Glomerular visceral epithelial cell (primary cell): Measurements from ENCODE around the gene GJD3.
A peak's percentile ranks its signal among the peaks of the same experiment; 100 is the strongest.
"Not testable (repeated sequence)": the region's sequence is repeated elsewhere in the genome, so short reads cannot be mapped to it uniquely, and the experiment has no call there.

Source experiments
- DNase-seq: peaks from one replicate; pipeline ENCODE4 v3.0.0-alpha.2; 2016; ENCODE audit errors: extremely low spot score

Gene GJD3, protein sequence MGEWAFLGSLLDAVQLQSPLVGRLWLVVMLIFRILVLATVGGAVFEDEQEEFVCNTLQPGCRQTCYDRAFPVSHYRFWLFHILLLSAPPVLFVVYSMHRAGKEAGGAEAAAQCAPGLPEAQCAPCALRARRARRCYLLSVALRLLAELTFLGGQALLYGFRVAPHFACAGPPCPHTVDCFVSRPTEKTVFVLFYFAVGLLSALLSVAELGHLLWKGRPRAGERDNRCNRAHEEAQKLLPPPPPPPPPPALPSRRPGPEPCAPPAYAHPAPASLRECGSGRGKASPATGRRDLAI

DNA sequence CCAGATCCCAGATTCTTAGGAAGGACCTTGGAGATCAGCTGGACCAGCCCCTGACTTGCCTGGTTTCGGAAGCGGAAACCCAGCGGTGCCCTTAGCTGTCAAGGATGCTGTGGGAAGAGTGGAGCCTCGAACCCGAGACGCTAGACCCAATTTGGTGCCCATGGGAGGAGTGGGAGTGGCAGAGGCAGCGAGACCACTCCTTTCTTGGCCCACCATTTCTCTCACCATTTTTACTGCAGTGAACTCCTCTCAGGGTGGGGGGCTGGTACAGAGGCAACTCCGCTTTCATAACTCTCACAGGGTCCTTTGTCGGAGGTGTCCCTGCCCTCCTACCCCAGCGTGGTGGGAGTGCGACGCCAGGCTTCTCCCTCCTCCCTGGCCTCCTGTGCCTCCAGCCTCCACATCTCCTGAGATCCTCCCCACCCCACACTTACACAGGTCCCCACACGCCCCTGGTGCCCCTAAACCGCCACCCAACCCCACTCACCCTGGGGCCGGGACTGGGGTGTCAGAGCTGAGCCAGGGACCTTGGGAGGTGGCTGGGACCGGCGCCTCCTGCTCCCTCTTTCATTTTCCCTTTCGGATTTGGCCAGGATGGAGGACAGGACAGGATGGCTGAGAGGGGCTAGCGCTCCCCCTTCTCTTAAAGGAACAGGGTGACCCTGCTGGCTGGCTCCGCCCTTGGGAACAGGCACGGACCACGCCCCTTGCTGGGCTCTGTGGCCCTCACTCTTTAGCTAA lies at the start of gene GJD3:
TSS of gene GJD3 (minus strand) at position 617 of the 741 bp plus-strand sequence. CDS start 922 bp downstream, outside the sequence.
- DNase-seq: no peak

DNA sequence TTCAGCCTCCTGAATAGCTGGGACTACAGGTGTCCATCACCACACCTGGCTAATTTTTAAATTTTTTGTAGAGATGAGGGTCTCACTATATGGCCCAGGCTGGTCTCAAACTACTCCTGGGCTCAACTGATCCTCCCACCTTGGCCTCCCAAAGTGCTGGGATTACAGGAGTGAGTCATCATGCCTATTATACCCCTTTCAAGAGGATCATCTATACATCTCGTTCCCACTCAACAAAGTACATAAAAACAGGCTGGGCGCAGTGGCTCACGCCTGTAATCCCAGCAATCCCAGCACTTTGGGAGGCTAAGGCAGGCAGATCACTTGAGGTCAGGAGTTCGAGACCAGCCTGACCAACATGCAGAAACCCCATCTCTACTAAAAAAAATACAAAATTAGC lies 49.8 kb upstream of the GJD3 start:
- not testable (repeated sequence) for DNase-seq

DNA sequence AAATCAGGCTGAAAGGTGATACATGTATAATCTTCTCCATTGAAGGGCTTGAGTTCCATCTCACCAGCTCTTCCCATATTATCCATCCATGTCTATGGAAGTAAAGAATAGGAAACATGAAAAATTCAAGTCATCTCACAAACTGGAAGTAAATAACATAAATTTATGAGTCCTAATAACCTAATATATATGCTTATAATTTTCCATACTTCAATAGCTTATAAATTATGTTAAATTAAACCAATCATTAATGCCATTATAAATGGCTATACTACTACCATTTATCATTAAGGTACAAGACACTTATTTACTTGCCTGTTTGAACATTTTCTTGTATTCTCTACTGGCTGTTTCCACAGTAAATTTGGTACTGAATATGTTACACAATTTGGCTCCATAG lies 48.3 kb upstream of the GJD3 start:
- DNase-seq: no peak

DNA sequence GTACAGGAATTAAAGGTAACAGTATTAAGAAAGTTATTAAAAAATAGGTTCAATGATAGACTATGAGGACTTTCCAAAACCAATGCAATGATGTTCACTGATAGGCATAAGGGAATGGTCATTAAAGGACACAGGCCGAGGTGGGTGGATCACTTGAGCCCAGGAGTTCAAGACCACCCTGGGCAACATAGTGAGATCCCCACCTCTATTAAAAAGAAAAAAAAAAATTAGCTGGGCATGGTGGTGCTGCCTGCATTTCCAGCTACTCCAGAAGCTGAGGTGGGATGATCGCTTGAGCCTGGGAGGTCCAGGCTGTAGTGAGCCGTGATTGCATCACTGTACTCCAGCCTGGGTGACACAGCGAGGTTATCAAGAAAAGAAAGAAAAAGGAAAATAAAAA lies 47.3 kb upstream of the GJD3 start:
- DNase-seq: no peak

DNA sequence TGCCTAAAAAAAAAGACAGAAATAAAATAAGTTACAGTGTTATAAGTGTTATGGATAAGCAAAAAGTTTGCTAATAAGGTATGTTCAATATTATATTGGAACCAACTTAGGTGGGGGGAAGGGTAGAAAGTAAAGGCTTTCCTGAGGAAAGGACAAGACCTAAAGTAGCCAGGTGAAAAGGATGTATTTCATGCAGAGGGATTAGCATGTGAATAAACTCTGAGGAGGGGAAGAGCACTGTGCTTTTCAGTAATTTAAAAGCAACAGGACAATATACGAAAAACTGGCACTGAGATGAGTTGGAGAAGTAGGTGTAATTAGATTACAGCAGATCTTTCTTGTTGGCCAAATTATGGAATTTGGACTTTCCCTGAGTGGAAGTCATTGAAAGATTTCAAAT lies 45.5 kb upstream of the GJD3 start:
- no peak for DNase-seq

DNA sequence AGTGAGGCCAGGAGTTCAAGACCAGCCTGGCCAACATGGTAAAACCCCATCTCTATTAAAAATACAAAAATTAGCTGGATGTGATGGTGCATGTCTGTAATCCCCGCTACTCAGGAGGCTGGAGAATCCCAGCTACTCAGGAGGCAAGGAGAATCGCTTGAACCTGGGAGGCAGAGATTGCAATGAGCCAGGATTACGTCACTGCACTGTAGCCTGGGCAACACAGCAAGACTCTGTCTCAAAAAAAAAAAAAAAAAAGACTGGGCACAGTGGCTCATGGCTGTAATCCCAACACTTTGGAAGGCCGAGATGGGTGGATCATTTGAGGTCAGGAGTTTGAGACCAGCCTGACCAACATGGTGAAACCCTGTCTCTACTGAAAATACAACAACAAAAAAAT lies 45.0 kb upstream of the GJD3 start:
- DNase-seq: not testable (repeated sequence)

DNA sequence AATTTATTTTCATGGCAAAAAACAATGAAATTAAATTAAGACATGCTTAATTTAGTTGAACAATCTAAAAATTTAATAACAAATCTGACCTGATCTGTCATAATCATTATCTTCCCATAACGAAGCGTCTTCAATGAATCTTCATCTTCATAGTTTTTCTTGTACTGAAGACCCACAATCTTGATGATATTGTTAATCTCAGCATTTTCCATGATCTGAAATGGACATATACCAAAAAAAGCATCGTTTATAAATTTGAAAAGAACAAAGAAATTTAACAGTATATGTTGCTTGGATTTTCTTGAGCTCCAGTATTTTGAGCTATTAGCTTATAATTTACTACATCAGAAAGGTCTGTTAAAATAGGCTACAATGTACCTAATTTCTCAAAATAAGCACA lies 42.9 kb upstream of the GJD3 start:
- DNase-seq: no peak

DNA sequence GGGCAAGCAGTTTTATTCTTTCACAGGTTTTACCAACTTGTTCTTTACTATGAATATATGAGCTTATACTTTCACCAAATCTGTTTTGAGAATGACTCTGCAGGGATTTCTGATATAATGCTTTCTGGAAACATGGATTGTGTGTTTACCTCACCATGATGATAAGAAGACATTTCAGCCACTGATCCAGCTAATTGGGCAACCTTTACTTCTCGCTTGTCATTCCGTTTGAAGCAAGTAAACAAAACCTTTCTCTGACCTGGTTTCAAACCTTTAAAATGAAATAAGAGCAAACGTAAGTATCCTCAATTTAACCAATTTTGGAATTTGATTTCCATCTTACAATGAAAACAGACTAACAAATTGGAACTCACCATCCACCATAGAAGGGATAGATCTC lies 39.5 kb upstream of the GJD3 start:
- DNase-seq: no peak

DNA sequence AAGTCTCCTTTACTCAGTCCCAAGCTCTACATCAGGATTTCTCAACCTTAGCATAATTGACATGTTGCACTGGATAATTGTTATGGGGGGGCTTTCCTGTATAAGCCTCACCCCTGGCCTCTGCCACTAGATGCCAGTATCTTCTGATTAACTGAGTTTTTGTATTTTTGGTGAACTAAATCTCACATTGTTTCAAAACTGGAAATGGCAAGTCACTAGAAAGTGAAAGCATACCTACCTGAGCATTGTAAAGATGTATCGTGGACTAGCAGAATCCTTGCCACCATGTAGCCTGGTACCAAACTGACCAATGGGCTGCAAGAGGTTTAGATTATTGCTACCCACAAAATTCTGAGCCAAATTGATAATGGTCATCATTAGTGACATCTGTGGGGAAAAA lies 38.1 kb upstream of the GJD3 start:
- DNase-seq: no peak

DNA sequence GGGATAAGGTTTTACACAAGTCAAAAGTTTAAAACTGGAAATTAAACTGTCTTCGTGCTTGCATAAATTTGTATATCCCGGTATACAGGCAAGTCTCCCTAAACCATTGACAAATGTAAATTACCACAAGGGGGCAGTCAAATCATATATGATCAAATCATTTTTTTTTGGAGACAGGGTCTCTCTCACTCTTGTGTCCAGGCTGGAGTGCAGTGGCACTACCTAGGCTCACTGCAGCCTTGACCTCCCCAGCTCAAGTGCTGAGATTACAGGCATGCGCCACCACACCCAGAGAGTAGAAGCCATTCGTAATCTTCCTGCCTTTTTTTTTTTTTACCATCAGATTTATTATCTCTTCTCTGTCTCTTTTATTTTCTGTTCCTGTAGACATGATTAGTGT lies 34.6 kb upstream of the GJD3 start:
- DNase-seq: peak; percentile 51

DNA sequence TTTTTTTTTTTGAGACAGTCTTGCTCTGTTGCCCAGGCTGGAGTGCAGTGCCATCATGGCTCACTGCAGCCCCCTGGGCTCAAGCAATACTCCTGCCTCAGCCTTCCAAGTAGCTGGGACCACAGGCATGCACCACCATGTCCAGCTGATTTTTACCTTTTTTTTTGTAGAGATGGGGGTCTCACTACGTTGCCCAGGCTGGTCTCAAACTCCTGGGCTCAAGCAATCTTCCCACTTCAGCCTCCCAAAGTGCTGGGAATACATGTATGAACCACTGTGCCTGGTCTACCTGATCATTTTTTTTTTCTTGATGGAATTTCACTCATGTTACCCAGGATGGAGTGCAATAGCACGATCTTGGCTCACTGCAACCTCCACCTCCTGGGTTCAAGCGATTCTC lies 22.0 kb upstream of the GJD3 start:
- DNase-seq: not testable (repeated sequence)

DNA sequence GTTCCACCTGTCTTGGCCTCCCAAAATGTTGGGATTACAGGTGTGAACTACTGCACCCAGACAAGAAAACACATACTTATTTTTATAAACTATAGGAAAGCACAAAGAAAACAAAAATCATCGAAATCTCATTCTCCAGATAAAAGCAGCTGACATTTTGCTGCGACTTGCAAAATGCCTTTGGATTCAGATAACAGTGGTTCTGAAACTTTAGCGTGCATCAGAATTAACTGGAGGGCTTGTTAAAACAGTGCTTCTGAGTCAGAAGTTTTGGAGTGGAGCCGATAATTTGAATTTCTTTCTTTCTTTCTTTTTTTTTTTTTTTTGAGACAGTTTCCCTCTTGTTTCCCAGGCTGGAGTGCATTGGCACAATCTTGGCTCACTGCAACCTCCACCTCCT lies 17.7 kb upstream of the GJD3 start:
- DNase-seq: no peak

DNA sequence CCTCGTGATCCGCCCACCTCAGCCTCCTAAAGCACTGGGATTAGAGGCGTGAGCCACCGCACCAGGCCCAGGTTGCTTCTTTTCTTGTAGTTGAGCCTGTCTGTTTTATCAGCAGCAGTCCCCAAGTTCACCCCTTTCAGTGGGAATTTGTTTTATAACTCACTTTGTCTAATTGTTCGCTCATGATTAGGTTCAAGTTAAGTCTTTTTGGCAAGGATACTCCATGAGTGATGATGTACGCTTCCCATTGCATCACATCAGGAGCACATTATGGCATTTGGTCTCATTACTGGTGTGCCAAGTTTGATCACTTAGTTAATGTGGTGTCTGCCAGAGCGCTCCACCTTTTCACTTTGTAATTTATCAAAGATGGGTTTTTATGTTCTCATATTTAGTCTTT lies 14.4 kb upstream of the GJD3 start:
- no peak for DNase-seq

DNA sequence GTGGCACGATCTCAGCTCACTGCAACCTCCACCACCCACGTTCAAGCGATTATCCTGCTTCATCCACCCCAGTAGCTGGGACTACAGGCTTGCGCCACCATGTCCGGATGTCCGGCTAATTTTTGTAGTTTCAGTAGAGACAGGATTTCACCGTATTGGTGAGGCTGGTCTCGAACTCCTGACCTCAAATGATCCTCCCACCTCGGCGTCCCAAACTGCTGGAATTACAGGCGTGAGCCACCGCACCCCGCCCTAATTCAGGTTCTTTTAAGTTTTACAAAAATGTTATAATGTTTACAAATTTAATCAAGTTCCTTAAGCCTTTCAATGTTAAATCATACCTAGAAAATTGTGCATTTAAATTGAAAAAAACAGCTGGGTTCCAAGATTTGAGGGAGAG lies 13.3 kb upstream of the GJD3 start:
- DNase-seq: no peak

DNA sequence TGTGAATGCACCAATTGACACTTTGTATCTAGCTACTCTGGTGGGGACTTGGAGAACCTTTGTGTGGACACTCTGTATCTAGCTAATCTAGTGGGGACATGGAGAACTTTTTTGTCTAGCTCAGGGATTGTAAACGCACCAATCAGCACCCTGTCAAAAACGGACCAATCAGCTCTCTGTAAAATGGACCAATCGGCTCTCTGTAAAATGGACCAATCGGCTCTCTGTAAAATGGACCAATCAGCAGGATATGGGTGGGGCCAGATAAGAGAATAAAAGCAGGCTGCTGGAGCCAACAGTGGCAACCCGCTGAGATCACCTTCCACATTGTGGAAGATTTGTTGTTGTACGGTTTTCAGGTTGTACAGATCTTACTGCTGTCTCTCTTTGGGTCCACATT lies 12.0 kb upstream of the GJD3 start:
- not testable (repeated sequence) for DNase-seq

DNA sequence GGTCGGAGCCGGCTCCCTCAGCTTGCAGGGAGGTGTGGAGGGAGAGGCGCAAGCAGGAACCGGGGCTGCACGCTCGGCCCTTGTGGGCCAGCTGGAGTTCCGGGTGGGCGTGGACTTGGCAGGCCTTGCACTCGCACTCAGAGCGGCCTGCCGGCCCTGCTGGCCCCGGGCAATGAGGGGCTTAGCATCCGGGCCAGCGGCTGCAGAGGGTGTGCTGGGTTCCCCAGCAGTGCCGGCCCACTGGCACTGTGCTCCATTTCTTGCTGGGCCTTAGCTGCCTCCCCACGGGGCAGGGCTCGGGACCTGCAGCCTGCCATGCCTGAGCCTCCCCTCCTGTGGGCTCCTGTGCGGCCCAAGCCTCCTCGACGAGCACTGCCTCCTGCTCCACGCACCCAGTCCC lies 11.2 kb upstream of the GJD3 start:
- DNase-seq: not testable (repeated sequence)

DNA sequence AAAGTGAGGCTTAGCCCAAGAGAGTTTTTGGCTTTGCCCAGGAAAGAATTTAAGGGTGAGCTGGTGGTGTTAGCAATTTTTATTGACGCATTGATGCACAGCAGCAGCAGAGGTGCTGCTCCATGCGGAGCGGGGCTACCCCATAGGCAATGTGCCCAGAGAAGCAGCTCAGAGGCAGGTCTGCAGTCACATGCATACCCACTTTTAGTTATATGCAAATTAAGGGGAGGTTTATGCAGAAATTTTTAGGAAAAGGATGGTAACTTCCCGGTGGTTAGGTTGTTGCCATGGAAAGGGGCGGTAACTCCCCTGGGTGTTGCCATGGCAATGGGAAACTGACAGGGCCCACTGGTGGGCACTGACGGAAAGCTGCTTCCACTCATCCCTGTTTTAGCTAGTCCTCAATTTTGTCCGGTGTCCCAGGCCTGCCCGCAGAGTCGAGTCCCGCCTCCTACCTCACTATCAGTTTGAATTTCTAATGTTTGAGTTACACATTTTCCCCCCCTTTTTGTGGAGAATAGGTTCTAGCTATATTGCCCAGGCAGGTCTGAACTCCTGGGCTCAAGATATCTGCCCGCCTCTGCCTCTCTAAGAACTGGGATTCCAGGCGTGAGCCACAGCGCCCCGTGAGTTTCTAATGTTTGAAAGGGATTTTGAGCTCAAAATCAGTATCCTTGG lies 10.4 kb upstream of the GJD3 start:
- no peak for DNase-seq

DNA sequence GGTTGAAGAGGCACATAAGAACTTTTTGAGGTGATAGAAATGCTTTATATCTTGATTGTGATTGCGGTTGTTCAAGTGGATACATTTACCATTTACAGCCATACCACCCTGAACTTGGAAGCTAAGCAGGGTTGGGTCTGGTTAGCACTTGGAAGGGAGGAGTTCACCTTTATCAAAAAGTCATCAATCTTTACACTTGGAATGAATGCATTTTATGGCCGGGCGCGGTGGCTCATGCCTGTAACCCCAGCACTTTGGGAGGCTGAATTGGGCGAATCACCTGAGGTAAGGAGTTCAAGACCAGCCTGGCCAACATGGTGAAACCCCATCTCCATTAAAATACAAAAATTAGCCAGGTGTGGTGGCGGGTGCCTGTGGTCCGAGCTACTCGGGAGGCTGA lies 9.5 kb upstream of the GJD3 start:
- no peak for DNase-seq

DNA sequence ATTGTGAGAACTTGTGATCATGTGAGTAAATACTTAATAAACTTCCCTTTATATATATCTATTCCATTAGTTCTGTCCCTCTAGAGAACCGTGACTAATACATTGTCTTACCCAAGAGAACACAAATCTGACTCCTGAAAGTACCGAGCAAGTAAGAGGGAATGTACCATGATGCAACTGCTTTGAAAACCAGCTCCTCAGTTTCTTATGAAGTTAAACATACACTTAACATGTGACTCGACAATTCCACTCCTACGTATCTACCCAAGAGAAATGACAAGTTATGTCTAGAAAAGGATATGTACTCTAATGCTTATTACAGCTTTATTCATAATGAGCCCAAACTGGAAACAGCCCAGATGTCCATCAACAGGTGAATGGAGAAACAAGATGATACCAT lies 8.8 kb upstream of the GJD3 start:
- DNase-seq: no peak

DNA sequence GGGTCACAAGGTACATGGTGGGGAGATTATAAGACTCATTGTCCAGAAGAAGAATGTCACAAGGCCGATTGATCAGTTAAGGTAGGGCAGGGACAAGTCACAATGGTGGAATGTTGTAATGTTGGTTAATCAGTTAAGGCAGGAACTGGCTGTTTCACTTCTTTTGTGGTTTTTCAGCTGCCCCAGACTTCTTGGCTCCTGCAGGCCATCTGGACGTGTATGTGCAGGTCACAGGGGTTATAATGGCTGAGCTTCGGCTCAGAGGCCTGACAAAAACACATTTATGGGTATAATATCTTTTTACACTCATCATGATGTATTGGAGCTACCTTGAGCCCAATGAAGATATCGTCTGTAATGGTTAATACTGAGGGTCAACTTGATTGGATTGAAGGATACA lies 8.1 kb upstream of the GJD3 start:
- not testable (repeated sequence) for DNase-seq

DNA sequence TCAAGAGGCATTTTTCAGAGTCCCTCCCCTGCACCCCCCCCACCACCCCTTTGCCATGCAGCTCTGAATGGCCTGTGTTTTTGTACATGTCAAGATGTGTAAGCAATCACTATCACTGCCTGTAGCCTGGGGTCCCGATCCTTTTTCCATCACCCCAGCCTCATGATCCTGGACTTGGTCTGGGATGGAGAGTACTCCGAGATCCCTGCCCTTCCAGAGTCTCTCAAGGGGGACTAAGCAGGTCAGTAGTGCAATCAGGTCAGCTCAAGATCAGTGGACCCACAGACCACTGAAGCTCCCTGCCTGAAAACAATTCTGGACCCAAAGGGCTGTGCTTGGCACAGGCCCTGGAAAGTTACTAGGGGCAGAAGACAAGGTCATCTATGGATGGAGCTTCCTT lies 7.5 kb upstream of the GJD3 start:
- no peak for DNase-seq

DNA sequence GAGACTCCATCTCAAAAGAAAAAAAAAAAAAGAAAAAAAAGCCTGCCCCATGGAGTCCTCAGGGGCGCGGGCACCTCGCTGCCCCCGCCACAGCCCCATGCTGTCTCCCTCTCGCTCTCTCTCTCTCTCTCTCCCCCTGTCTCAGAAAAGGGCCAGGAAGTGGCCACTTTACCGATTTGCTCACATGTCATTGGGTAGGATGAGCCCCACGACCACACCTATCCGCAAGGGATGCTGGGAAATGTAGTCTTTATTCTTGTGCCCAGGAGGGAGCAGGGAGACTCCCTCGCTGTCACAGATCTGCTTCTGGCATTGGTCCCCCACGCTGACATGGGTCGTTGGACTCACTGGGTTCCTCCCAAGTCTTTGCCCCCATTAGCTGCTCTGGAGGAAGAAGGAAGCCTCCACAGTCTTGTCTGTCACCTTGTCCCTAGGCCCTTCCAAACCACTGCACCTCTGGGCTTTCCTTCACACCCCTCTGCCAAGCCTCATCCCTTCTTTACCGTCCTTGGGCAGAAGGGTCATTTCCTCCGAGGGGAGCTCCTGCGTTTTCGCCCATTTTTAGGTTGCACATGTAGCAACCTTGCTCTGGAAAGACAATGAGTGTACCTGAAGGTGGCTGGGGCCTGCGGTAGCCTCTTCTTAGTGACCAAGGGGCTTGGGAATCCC lies 6.9 kb upstream of the GJD3 start:
- no peak for DNase-seq
